Inferior parietal cortex (tissue), 1 donor: ENCODE measurements around the gene CBLIF.
"Not testable (repeated sequence)": the region's sequence is repeated elsewhere in the genome, so short reads cannot be mapped to it uniquely, and the experiment has no call there.

Experiments
- DNase-seq: peaks from one replicate; pipeline ENCODE4 v3.0.0-alpha.2; 2016; ENCODE audit errors: extremely low spot score

CBLIF gene

DNA sequence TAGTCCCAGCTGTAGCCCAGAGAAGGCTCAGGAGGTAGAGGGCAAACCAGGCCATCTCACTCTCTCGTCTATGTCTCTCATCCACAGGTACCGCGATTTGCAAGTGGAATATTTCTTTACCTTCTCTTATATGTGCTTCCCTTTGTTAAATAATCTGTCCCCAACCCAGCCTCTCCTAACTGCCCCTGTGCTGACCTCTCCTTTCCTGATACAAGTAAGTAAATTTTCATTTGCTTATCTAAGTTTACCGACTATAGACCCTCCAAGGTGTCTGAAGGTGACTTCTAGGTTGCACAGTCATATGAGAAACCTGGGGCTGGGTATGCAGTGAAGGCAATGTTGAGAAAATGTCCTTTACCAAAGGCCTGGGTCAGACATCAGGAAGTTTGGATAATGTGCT is at the start of gene CBLIF:
TSS of gene CBLIF (minus strand) at position 101 of the 400 bp plus-strand sequence. CDS start at position 55, 46 bp downstream.
- no peak for DNase-seq

DNA sequence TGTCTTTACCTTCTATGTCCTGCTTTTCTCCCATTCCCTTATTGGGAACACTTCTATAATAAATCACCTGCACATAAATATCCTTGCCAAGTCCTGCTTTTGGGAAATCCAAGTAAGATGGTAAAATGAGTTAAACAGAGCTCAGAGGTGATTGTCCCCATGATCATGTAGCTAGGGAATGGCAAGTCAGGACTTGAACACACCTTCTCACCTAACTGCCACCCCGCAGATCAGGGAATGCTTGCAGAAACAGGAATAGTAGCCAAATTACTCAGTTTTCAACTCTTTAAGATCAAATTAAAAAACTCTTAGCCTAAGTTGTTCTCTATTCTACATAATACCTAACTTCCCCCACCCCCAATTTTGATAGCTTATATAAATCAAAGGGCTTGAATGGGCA is 49.3 kb upstream of the CBLIF start:
- DNase-seq = no peak

DNA sequence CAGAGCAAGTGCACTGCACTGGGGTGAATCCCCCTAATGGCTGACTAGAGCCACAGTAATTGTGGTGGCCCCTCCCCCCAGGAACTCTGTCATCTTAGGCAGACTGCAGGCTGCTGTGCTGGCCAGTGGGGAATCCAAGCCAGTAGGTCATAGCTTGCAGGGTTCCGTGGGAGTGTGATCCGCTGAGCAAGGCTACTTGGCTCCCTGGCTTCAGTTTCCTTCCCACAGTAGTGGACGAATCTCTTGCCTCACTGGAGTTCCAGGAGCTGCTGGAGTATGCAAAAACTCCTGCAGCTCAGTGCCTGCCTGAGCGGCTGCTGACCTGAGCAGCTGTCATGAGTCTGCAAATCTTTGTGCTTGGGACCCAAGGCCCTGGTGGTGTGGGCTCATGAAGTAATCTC is 46.5 kb upstream of the CBLIF start:
- no peak for DNase-seq

DNA sequence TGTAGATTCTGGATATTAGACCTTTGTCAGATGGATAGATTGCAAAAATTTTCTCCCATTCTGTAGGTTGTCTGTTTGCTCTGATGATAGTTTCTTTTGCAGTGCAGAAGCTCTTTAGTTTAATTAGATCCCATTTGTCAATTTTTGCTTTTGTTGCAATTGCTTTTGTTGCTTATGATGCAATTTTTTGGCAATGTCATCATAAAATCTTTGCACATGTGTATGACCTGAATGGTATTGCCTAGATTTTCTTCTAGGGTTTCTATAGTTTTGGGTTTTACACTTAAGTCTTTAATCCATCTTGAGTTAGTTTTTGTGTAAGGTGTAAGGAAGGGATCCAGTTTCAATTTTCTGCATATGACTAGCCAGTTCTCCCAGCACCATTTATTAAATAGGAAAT is 41.9 kb upstream of the CBLIF start:
- not testable (repeated sequence) for DNase-seq

DNA sequence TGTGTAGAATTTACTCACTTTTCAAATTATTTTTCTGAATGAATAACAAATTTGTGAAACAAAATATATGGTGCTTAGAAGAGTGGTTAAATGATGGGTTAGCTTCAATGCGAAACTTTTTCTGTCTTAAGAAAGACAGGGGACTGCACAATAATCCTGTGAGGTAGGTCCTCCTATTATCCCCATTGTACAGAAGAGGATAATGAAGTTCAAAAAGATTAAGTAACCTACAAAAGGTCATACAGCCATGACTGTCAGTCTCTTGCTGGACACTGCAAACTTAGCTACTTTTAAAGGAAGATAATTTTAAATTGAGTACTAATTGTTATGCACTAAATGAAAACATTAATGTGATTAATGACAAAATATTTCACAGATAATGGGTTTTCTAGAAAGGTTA is 38.3 kb upstream of the CBLIF start:
- DNase-seq = no peak

DNA sequence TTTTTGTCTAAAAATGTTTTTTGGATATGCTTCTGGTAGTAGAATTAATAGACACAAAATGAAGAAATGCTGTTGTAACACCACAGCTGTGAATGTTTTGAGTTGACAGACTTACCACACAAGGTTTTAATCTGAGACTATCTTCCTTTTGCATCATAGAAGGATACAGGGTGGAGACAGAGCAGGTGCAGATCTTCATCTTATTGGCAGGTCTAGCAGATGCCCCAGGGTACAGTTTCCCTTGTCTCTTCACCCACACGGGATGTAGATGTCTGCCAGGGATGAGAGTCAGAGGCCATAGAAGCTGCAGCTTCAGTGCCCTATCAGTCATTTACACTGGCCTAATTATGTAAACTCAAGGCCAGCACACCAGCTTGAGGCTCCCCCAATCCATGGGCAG is 34.3 kb upstream of the CBLIF start:
- no peak for DNase-seq

DNA sequence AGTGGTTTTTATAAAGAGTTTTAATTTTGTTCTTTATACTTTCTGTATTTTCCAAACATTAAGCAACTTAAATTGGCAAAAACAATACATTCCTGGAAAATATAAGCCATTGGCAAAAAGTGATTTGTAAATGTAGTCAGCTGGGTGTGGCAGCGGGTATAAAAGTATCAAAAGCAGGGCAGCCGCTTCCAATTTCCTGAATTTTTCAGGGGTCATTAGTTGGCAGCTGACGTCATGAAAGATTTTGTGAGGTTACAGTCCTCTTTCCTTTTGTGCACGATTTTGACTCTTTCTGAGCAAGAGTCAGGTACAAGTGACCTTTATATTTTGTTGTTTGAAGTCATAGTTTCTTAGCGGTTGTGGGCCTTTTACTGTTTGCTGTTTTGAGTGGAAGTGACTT is 33.3 kb upstream of the CBLIF start, which contains the start of gene OOSP3:
TSS of gene OOSP3 (plus strand) at position 208 of the 400 bp plus-strand sequence. CDS start at position 235, 27 bp downstream.
- DNase-seq = no peak

DNA sequence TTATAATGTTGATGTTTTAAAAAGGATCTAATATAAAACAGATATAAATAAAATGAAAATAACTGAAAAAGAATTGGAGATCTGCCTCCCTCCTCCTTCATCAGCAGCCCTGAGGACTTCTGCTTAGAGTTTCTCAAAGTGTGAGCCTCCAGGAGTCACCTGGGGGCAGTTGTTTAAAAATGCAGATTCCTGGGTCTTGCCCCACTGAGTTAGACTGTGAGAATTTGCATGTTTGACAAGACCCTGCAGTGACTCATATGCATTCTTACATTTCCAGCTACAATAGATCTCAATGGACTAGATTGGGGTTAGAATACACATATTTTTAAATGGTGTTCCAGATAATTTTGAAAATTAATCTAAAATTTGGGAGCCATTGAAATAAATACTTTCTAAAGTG is 32.5 kb upstream of the CBLIF start:
- DNase-seq = no peak

DNA sequence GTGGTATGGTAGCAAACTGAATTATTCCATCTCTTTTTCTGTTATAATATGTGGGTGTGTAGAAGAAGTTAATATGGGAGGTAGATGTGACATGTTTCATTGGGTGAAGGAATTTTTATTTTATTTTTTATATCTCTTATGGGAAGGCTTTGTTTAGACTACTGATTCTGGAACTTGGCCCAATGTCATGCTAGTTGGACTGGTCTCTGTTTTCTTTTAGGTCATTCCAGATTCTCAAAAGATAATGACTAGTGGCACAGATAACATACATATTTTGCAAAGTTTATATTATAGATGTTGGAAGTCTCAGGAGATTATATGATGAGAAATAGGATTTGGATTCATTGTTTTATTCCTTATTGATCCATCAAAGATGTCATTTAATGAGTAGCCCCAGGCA is 32.0 kb upstream of the CBLIF start:
- DNase-seq = no peak

DNA sequence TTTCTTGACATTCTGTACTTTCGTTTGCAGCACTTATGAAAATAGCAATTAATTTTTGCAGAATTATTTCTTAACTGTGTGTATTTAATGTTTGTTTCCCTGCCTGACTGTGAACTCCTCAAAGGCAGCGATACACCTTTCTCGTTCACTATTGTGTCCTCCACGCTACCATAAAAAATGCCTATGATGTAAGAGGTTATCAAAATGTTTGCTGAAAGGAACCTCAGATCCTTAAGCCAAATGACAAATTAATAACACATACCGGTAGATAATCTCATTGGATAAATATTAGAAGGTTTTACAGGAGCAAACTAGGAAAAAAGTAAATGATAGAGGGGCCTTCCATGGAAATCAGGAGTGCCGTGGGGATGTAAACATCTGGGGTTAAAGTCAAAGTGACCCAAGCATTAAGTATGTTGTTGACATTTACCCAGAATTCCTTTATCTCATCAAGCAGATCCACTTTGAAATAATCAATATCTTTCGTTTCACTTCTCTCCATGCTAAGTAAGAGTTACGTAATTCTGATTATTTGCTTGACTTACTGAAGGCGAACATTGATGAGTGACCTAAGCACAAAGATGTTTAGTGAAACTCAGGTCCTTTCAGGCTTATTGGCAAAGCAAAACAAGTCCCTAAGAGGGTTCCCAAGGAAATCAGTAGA is 30.7 kb upstream of the CBLIF start:
- no peak for DNase-seq

DNA sequence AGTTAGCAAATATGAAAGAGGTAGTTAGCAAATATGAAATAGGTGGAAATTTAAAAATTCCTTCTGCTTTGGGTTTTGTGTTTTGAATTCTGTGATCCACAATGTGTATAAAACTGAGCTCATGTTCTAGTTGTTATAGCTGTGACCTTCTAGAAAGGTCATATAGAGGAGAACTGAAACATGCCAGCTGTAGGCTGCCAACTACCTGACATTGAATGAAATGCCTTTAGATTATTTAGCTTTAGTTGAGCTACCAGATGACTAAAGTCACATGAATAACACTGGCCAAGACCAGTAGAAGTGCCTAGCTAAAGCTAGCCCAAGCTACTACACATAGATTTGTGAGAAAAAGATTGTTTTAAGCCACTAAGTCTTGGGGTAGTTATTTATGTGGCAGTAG is 26.8 kb upstream of the CBLIF start:
- no peak for DNase-seq

DNA sequence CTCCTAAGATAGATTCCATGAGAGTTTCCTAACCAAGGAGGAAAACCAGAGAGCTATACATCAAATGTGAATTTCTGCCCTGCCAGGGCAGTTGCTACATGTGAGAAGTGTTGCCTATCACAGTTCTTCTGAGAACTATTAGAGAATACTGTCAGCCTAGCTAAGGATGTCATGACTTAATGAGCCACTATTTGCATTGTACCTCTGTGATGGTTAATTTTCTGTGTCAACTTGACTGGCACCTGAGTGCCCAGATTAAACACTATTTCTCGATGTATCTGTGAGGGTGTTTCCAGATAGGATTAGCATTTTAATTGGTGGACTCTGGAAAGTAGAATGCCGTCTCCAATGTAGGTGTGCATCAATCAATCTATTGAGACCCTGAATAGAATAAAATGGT is 22.6 kb upstream of the CBLIF start:
- no peak for DNase-seq

DNA sequence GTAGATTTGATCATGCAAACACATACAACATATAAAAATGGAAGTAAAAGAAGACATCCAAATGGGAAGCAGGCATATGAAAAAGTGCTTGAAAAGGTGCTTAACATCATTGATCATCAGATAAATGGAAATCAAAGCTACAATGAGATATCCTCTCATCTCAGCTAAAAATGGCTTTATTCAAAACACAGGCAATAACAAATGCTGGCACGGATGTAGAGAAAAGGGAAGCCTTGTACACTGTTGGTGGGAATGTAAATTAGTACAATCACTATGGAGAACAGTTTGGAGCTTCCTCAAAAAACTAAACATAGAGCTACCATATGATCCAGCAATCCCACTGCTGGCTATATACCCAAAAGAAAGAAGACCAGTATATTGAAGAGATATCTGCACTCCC is 21.5 kb upstream of the CBLIF start:
- DNase-seq = no peak

DNA sequence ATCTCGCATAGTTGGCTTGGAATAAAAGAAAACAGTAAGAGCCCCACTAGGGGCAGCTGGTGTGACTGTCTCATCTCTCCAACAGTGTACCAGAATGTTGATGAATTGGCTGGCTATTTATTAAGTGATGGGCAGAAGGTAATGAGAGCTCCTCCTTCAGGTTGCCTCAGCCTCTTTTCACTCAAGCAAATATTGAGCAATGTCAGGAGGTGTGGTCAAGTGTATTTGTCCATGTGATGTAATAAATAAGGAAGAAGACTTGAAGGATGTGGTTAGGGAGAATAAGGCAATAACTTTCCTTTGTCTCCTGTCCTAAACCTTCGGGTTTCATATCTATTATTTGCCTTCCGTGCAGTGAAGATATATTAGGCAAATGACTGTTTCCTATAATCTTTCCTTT is 21.1 kb upstream of the CBLIF start, which contains the start of gene TCN1:
TSS of gene TCN1 (minus strand) at position 91 of the 400 bp plus-strand sequence. CDS start at position 74, 17 bp downstream.
- no peak for DNase-seq

DNA sequence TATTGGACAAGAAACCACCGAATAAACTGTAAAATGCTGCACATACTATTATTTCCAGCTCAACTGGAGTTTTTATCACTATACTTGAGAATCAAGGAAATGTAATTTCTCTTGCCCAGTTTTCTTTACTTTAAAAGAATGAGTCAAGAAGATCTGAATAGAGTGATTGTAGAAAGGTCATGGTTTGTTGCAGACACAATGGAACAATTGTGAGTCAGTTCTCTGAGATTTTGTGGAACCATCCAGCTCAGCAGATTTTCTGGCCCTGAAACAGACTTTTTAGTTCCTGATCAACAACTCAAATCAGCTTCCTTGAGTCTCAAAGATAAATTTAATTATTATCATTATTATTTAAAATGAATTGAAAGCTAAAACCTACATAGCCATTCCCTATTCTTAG is 19.7 kb upstream of the CBLIF start:
- peak; percentile 5 for DNase-seq

DNA sequence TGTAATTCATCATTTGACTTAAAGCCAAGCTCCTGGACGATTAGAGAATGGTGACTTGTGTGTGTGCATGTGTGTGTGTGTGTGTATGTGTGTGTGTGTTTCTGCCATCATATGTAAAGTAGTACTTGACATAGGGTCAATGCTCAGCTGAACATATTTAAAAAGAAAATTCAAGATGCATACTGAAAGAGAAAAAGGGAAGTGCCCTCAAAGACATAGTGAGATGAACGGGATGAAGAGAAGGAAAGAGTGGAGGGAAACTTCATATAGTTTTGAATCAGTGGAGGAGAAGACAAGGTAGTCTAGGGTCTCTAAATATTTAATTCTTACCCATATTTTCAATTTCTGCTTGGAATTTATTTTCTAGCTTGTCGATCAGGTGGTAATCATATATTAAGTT is 17.0 kb upstream of the CBLIF start:
- DNase-seq = no peak

DNA sequence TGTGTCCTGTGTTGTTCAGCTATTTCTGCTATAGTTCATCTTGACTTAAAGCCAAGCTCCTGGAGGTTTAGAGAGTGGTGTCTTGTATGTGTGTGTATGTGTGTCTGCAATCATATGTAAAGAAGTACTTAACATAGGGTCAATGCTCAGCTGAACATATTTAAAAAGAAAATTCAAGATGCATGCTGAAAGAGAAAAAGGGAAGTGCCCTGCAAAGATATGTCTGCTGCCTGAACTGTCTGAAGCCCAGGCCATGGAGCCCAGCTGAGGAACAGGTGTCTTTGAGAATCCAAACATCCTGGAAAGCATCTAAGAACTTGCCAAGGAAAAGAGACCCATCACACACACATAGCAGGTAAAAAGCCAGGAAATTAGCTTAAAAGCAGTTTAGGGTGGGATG is 14.4 kb upstream of the CBLIF start:
- DNase-seq = no peak

DNA sequence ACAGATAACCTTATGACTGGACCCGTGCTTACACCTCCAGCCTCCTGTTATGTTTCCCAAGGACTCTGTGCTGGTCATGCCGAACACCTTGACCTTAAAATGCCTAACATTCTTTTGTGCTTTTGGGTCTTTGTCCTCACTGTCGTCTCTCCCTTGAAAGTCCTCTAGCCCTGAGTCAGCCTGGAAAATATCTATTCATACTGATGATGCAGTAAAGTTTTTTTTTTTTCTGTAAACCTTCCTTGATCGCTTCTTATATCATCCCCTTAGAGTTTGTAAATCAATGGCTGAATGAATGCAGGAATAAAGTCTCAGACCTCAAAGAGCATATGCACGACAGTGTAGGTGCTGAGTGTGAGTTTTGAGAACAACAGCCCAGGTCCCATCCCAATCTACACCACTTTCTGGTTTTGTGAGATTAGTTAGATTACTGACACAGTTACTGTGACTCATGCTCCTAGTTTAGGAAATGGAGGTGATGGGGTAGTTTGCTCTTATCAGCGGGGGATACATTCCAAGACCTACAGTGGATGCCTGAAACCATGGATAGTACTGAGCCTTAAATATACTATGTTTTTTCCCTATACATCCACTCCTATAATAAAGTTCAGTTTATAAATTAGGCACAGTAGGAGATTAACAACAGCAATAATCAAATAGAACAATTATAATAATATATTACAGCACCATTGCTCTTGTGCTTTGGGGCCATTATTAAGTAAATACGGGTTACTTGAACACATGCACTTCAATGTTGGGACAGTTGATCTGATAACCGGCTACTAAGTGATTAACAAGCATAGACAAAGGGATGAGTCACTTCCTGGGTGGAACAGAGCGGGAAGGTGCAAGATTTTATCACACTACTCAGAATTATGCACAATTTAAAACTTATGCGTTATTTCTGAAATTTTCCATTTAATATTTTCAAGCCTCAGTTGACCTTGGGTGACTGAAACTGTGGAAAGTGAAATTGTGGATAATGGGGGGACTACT is 12.4 kb upstream of the CBLIF start:
- no peak for DNase-seq

DNA sequence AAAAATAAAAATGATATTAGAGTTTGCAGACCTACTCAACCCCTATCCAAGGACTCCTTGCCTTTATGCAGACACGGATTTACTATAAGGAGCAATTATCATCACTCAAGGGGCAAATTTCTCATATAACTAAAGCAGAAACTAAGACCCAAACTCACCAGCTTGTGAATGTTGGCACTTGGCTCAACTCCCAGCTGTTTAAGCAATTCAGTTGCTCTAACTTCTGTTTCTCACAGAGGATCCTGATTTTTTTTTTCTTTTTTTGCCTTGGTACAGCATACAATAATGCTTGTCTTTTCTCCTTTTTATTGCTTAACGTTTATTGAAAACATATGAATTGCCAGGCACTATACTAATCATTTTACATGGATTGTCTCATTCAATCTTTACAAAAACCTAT is 9.6 kb upstream of the CBLIF start:
- no peak for DNase-seq

DNA sequence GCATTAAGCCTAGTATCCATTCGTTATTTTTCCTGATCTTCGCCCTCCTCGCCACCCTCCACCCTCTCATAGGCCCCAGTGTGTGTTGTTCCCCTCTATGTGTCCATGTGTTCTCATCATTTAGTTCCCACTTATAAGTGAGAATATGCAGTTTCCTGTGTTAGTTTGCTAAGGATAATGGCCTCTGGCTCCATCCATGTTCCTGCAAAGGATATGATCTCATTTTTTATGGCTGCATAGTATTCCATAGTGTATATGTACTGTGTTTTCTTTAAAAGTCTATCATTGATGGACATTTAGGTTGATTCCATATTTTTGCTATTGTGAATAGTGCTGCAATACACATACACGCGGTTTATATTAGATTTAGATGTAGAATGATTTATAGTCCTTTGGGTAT is 6.1 kb upstream of the CBLIF start:
- DNase-seq = not testable (repeated sequence)

DNA sequence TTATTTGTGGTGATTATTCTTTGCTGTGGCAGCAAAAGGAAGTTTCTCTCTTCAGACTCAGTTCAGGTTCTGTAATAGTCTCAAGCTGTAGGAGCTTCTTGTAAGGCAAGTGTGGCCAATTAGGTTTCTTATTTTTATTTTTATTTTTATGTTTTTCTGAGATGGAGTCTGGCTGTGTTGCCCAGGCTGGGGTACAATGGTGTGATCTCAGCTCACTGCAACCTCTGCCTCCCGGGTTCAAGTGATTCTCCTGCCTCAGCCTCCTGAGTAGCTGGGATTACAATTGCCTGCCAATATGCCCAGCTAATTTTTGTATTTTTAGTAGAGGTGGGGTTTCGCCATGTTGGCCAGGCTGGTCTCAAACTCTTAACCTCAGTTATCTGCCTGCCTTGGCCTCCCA is 4.3 kb upstream of the CBLIF start:
- DNase-seq = not testable (repeated sequence)

DNA sequence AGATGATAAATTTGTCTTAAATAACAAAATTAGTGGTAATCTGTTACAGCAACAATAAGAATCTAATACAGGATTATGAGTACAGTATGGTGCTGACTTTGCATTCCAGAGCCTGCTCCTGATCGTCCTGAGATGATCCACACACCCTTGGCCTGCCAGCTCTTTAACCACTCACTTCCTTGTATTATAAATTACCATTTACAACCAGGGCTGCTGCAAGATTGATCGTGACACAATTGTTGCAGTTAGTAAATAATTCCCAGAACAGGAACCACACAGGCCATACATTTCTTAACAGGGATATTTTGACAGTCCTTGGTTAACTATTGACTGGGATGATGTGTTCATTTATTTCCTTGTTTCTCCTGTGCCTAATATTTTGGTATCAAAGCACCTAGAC is 3.8 kb upstream of the CBLIF start:
- no peak for DNase-seq

DNA sequence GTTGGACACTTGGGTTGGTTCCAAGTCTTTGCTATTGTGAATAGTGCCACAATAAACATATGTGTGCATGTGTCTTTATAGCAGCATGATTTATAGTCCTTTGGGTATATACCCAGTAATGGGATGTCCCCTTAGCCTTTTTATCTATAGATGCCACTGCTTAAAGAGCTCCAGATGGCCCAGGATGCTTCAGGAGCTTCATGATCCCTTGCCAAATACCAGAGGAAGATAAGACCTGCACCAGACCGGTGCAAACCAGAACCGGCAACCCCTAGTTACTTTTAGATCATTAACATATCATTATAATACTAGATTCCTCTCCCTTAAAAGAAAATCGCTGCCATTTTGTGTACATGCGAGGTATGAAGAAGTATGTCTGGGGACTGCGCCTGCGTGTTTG is 3.1 kb upstream of the CBLIF start:
- not testable (repeated sequence) for DNase-seq
